CD4-positive, alpha-beta T cell treated with Interleukin-17A for 4 hours (primary cell): ENCODE measurements around the gene DEDD.

Experiments
- DNase-seq: peaks from one replicate; pipeline ENCODE4 v3.0.0-alpha.2; 2020; ENCODE audit warnings: mixed read lengths

DEDD gene

GRCh38 chr1:161132410-161133219, at the start of gene DEDD:
Gene DEDD, minus strand, starts transcription at chr1:161132667. Its CDS starts 8,205 bp downstream, at chr1:161124462.
- DNase-seq, result peak; percentile 90

- peak; percentile 77 for DNase-seq
Observed at GRCh38 chr1:161182214-161182613, 49.7 kb upstream of the DEDD start.

GRCh38 chr1:161180639-161181038, 48.2 kb upstream of the DEDD start:
- peak; percentile 45 for DNase-seq

GRCh38 chr1:161179698-161180097, 47.2 kb upstream of the DEDD start:
- no peak for DNase-seq

GRCh38 chr1:161177936-161178244, 45.4 kb upstream of the DEDD start:
- DNase-seq, result no peak

GRCh38 chr1:161177112-161177935, 44.9 kb upstream of the DEDD start, which contains the start of gene B4GALT3:
Gene B4GALT3, minus strand, starts transcription at chr1:161177507. Its CDS starts 1,447 bp downstream, at chr1:161176060.
- DNase-seq, result peak; percentile 96

GRCh38 chr1:161176468-161177111, 44.1 kb upstream of the DEDD start:
- DNase-seq, result no peak

GRCh38 chr1:161175771-161176453, 43.4 kb upstream of the DEDD start:
- no peak for DNase-seq

GRCh38 chr1:161174911-161175310, 42.4 kb upstream of the DEDD start:
- DNase-seq, result no peak

- no peak for DNase-seq
Observed at GRCh38 chr1:161173711-161174110, 41.2 kb upstream of the DEDD start.

- no peak for DNase-seq
Observed at GRCh38 chr1:161172776-161173376, 40.4 kb upstream of the DEDD start.

GRCh38 chr1:161172349-161172748, 39.9 kb upstream of the DEDD start:
- DNase-seq, result no peak

GRCh38 chr1:161171696-161172095, 39.2 kb upstream of the DEDD start:
- DNase-seq, result no peak

GRCh38 chr1:161171191-161171590, 38.7 kb upstream of the DEDD start:
- DNase-seq, result no peak

- no peak for DNase-seq
Observed at GRCh38 chr1:161168906-161169305, 36.4 kb upstream of the DEDD start.

- no peak for DNase-seq
Observed at GRCh38 chr1:161166669-161167548, 34.4 kb upstream of the DEDD start.

- DNase-seq, result peak; percentile 92
Observed at GRCh38 chr1:161165742-161166668, 33.5 kb upstream of the DEDD start, which contains the start of gene PPOX. Gene PPOX, plus strand, starts transcription at chr1:161166426. Its CDS starts 422 bp downstream, at chr1:161166848.

- no peak for DNase-seq
Observed at GRCh38 chr1:161164901-161165610, 32.6 kb upstream of the DEDD start.

- no peak for DNase-seq
Observed at GRCh38 chr1:161163793-161164192, 31.3 kb upstream of the DEDD start.
